Transverse colon (tissue), 4 donors: ENCODE data around the gene SH3RF1.

Source experiments
- CTCF ChIP-seq, 5 experiments: fragments of 200-600 bp in 3 of 5; fragments of 450-650 bp in 2 of 5; sonication (generic) in 3 of 5; IDR thresholded peaks; 1 replicate in 2 of 5; 2 replicates in 3 of 5; pipeline ENCODE4 v1.5.1; 2016 to 2017; ENCODE audit warnings: antibody characterized with exemption in 5 of 5, inconsistent platforms in 3 of 5, mild to moderate bottlenecking in 2 of 5, moderate library complexity in 1 of 5
- POLR2A ChIP-seq: fragments of 450-650 bp; IDR thresholded peaks from one replicate; pipeline ENCODE4 v1.6.1; 2016; ENCODE audit warnings: antibody characterized with exemption, mild to moderate bottlenecking, moderate library complexity
- POLR2AphosphoS5 ChIP-seq, 3 donors: sonication (generic); formaldehyde crosslinking; IDR thresholded peaks; one replicate each; pipeline ENCODE4 v1.6.1; 2016; ENCODE audit warnings: antibody characterized with exemption in 3 of 3

GRCh38 chr4:169239221-169239905 lies 31.4 kb downstream of the SH3RF1 start:
- no peak for TF ChIP-seq CTCF (IDR thresholded peaks at IDR 0.05)
- TF ChIP-seq POLR2A, result no peak
- TF ChIP-seq POLR2AphosphoS5 (IDR thresholded peaks at IDR 0.05), result no peak
